ENCODE results near the gene EXOC2.
A peak's percentile ranks its signal among the peaks of the same experiment; 100 is the strongest.

EXOC2 gene

GRCh38 chr6:693723-694009 lies 727 bp upstream of the EXOC2 start:
- Histone ChIP-seq H3K4me1 (ENCODE audit: control insufficient read depth in 1 of 2, insufficient read depth in 2 of 2, low read length in 2 of 2) (peaks cover 3 to 4% of the 10 kb centered on the region in 2 experiments), H4K91ac (ENCODE audit: low read depth, low read length) (no peak overlapping the region), H3K79me2 (ENCODE audit: control insufficient read depth, insufficient read depth, low read length, poor library complexity) (peaks cover 7% of the 10 kb centered on the region), H2BK120ac (ENCODE audit: insufficient read depth, low read length, poor library complexity) (no peak overlapping the region), H3K9ac (ENCODE audit: low read length) (no peak overlapping the region), H3K36me3 (ENCODE audit: control insufficient read depth in 1 of 2, insufficient read depth in 2 of 2, low read length in 2 of 2) (peaks cover 5 to 6% of the 10 kb centered on the region in 2 experiments), H4K8ac (ENCODE audit: low read depth, low read length) (no peak overlapping the region), H2AK5ac (ENCODE audit: low read length) (no peak overlapping the region), H3K4me2 (ENCODE audit: low read length) (peak overlapping the region; percentile 88), H3K79me1 (ENCODE audit: low read length) (peaks cover 10% of the 10 kb centered on the region), H3K9me3 (ENCODE audit: insufficient read depth, low read depth, low read length) (no peaks in the 10 kb centered on the region), H3K4ac (ENCODE audit: low read depth, low read length) (no peak overlapping the region), H3K18ac (ENCODE audit: low read length) (no peak overlapping the region), H2AFZ (ENCODE audit: insufficient read depth, low read length, poor library complexity) (no peak overlapping the region), H3K27me3 (ENCODE audit: insufficient read depth, low read length) (no peaks in the 10 kb centered on the region), H3K4me3 (ENCODE audit: low read depth, low read length) (peak overlapping the region; percentile 99), H4K12ac (ENCODE audit: low read depth, low read length) (no peak overlapping the region), H3K14ac (ENCODE audit: low read length) (no peak overlapping the region), H2BK5ac (ENCODE audit: low read depth, low read length, poor library complexity) (no peak overlapping the region), H2BK12ac (ENCODE audit: low read length) (no peak overlapping the region), H3K27ac (ENCODE audit: low read depth, low read length) (no peak overlapping the region), H3K23ac (ENCODE audit: low read length) (no peak overlapping the region)
- no peak for DNase-seq
- no CpG with 5 or more reads among the region's 12 CpGs for WGBS (ENCODE audit: extremely low coverage, insufficient coverage, insufficient read length)

DNA sequence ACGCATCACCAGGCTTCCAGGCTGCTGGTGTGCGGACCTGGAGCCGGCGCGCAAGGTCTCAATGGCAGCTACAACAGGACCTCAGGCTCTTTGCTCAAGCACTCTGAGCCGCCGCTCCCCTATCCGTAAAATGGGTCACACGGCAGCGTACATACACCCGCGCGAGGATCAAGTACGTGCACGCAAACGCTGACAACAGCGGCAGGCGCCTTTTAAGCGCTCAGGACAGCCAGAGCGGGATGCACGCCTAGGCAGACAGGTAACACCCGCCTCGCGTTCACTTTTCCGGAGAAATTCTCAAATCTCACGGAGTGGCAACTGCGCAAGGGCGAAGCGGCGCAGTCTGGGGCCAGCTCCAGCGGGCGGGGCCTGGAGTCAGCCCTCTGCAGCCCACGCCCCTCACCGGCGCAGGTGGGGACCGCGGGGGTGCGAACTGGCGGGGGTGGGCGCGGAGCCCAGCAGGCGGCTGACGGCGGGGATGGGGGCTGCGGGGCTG lies 535 bp downstream of the EXOC2 start:
- no peak overlapping the region for H2BK12ac ChIP-seq (ENCODE audit: low read length)
- no peak overlapping the region for H2AK5ac ChIP-seq (ENCODE audit: low read length)
- peak; percentile 65 to 81 for DNase-seq
- peak overlapping the region; percentile 8 for H2AFZ ChIP-seq (ENCODE audit: insufficient read depth, low read length, poor library complexity)
- peak overlapping the region; percentile 99 for H3K4me3 ChIP-seq (ENCODE audit: low read depth, low read length)
- H3K27ac ChIP-seq (ENCODE audit: low read depth, low read length), result no peak overlapping the region
- H3K79me2 ChIP-seq (ENCODE audit: control insufficient read depth, insufficient read depth, low read length, poor library complexity), result peaks cover 7% of the 10 kb centered on the region
- peak overlapping the region; percentile 12 for H3K18ac ChIP-seq (ENCODE audit: low read length)
- peak overlapping the region; percentile 2 for H4K91ac ChIP-seq (ENCODE audit: low read depth, low read length)
- peaks cover 5 to 10% of the 10 kb centered on the region in 2 experiments for H3K36me3 ChIP-seq (ENCODE audit: control insufficient read depth in 1 of 2, insufficient read depth in 2 of 2, low read length in 2 of 2)
- H3K4me1 ChIP-seq (ENCODE audit: control insufficient read depth in 1 of 2, insufficient read depth in 2 of 2, low read length in 2 of 2), result peaks cover 3 to 4% of the 10 kb centered on the region in 2 experiments
- H3K23ac ChIP-seq (ENCODE audit: low read length), result no peak overlapping the region
- no CpG with 5 or more reads among the region's 45 CpGs for WGBS (ENCODE audit: extremely low coverage, insufficient coverage, insufficient read length)
- H3K27me3 ChIP-seq (ENCODE audit: insufficient read depth, low read length), result no peaks in the 10 kb centered on the region
- no peak overlapping the region for H4K12ac ChIP-seq (ENCODE audit: low read depth, low read length)
- H3K9me3 ChIP-seq (ENCODE audit: insufficient read depth, low read depth, low read length), result no peaks in the 10 kb centered on the region
- peak overlapping the region; percentile 90 for H3K4me2 ChIP-seq (ENCODE audit: low read length)
- H3K79me1 ChIP-seq (ENCODE audit: low read length), result peaks cover 10% of the 10 kb centered on the region
- no peak overlapping the region for H3K4ac ChIP-seq (ENCODE audit: low read depth, low read length)
- H3K14ac ChIP-seq (ENCODE audit: low read length), result no peak overlapping the region
- H3K9ac ChIP-seq (ENCODE audit: low read length), result peak overlapping the region; percentile 76
- H2BK5ac ChIP-seq (ENCODE audit: low read depth, low read length, poor library complexity), result no peak overlapping the region
- H4K8ac ChIP-seq (ENCODE audit: low read depth, low read length), result peak overlapping the region; percentile 17
- H2BK120ac ChIP-seq (ENCODE audit: insufficient read depth, low read length, poor library complexity), result no peak overlapping the region

GRCh38 chr6:689223-689622 lies 3.7 kb downstream of the EXOC2 start:
- no peak overlapping the region for H3K4me2 ChIP-seq (ENCODE audit: low read length)
- H2BK120ac ChIP-seq (ENCODE audit: insufficient read depth, low read length, poor library complexity), result no peak overlapping the region
- H2BK5ac ChIP-seq (ENCODE audit: low read depth, low read length, poor library complexity), result no peak overlapping the region
- H4K12ac ChIP-seq (ENCODE audit: low read depth, low read length), result no peak overlapping the region
- H2AK5ac ChIP-seq (ENCODE audit: low read length), result no peak overlapping the region
- H3K27me3 ChIP-seq (ENCODE audit: insufficient read depth, low read length), result no peaks in the 10 kb centered on the region
- no peak overlapping the region for H3K4me3 ChIP-seq (ENCODE audit: low read depth, low read length)
- H3K14ac ChIP-seq (ENCODE audit: low read length), result no peak overlapping the region
- no peak overlapping the region for H3K18ac ChIP-seq (ENCODE audit: low read length)
- no peak overlapping the region for H3K27ac ChIP-seq (ENCODE audit: low read depth, low read length)
- no peak overlapping the region for H3K9ac ChIP-seq (ENCODE audit: low read length)
- H3K4me1 ChIP-seq (ENCODE audit: control insufficient read depth in 1 of 2, insufficient read depth in 2 of 2, low read length in 2 of 2), result peaks cover 3 to 4% of the 10 kb centered on the region in 2 experiments
- no peaks in the 10 kb centered on the region for H3K9me3 ChIP-seq (ENCODE audit: insufficient read depth, low read depth, low read length)
- peaks cover 10% of the 10 kb centered on the region for H3K79me1 ChIP-seq (ENCODE audit: low read length)
- no peak overlapping the region for H2AFZ ChIP-seq (ENCODE audit: insufficient read depth, low read length, poor library complexity)
- no peak overlapping the region for H3K4ac ChIP-seq (ENCODE audit: low read depth, low read length)
- H3K36me3 ChIP-seq (ENCODE audit: control insufficient read depth in 1 of 2, insufficient read depth in 2 of 2, low read length in 2 of 2), result peaks cover 5 to 10% of the 10 kb centered on the region in 2 experiments
- H3K79me2 ChIP-seq (ENCODE audit: control insufficient read depth, insufficient read depth, low read length, poor library complexity), result peaks cover 7% of the 10 kb centered on the region
- no peak overlapping the region for H2BK12ac ChIP-seq (ENCODE audit: low read length)
- no peak overlapping the region for H4K8ac ChIP-seq (ENCODE audit: low read depth, low read length)
- no peak overlapping the region for H4K91ac ChIP-seq (ENCODE audit: low read depth, low read length)
- H3K23ac ChIP-seq (ENCODE audit: low read length), result no peak overlapping the region
- no peak for DNase-seq
- WGBS (ENCODE audit: extremely low coverage, insufficient coverage, insufficient read length), result no CpG with 5 or more reads among the region's 2 CpGs

DNA sequence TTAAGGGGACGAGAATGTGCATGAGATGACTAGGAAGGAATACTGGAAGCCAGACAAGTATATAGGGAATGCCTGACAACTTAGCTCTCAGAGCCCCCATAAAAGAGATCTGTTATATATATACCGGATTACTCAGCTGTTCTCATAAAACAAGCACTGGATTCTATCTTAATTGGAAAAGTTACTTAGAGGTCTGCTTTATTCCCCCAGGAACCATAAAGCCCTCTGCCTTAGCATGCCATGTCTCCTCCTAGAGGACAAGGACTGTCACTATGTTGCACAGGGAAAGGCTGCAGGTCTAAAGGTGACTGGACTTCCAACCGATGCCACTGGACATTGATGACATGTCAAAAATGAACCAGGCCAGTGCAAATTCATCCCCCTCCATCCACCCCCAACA lies 6.4 kb downstream of the EXOC2 start:
- no peak overlapping the region for H3K27ac ChIP-seq (ENCODE audit: low read depth, low read length)
- no peak overlapping the region for H3K4ac ChIP-seq (ENCODE audit: low read depth, low read length)
- H2AFZ ChIP-seq (ENCODE audit: insufficient read depth, low read length, poor library complexity), result no peak overlapping the region
- H3K18ac ChIP-seq (ENCODE audit: low read length), result no peak overlapping the region
- no peak overlapping the region for H4K8ac ChIP-seq (ENCODE audit: low read depth, low read length)
- H3K4me2 ChIP-seq (ENCODE audit: low read length), result no peak overlapping the region
- no peak overlapping the region for H2AK5ac ChIP-seq (ENCODE audit: low read length)
- H3K9ac ChIP-seq (ENCODE audit: low read length), result no peak overlapping the region
- no peak overlapping the region for H2BK12ac ChIP-seq (ENCODE audit: low read length)
- no peaks in the 10 kb centered on the region for H3K27me3 ChIP-seq (ENCODE audit: insufficient read depth, low read length)
- H3K14ac ChIP-seq (ENCODE audit: low read length), result no peak overlapping the region
- H3K4me3 ChIP-seq (ENCODE audit: low read depth, low read length), result no peak overlapping the region
- no peak overlapping the region for H4K91ac ChIP-seq (ENCODE audit: low read depth, low read length)
- no peak overlapping the region for H4K12ac ChIP-seq (ENCODE audit: low read depth, low read length)
- no CpG with 5 or more reads among the region's 3 CpGs for WGBS (ENCODE audit: extremely low coverage, insufficient coverage, insufficient read length)
- H3K79me1 ChIP-seq (ENCODE audit: low read length), result no peaks in the 10 kb centered on the region
- no peak overlapping the region for H3K23ac ChIP-seq (ENCODE audit: low read length)
- H3K79me2 ChIP-seq (ENCODE audit: control insufficient read depth, insufficient read depth, low read length, poor library complexity), result peaks cover 3% of the 10 kb centered on the region
- no peak for DNase-seq
- no peak overlapping the region for H2BK120ac ChIP-seq (ENCODE audit: insufficient read depth, low read length, poor library complexity)
- H3K36me3 ChIP-seq (ENCODE audit: control insufficient read depth in 1 of 2, insufficient read depth in 2 of 2, low read length in 2 of 2), result peaks cover 5 to 10% of the 10 kb centered on the region in 2 experiments
- H2BK5ac ChIP-seq (ENCODE audit: low read depth, low read length, poor library complexity), result no peak overlapping the region
- peaks cover 5 to 6% of the 10 kb centered on the region in 2 experiments for H3K4me1 ChIP-seq (ENCODE audit: control insufficient read depth in 1 of 2, insufficient read depth in 2 of 2, low read length in 2 of 2)
- H3K9me3 ChIP-seq (ENCODE audit: insufficient read depth, low read depth, low read length), result no peaks in the 10 kb centered on the region
